Activated CD8-positive, alpha-beta memory T cell treated with anti-CD3 and anti-CD28 coated beads, Interleukin-2, amount 50 U/mL, for 48 hours (primary cell): ENCODE data around the gene MFSD2B.
"Not testable (repeated sequence)": the region's sequence is repeated elsewhere in the genome, so short reads cannot be mapped to it uniquely, and the experiment has no call there.

Source experiments
- DNase-seq: peaks from one replicate; pipeline ENCODE4 v3.0.0-alpha.2; 2020

Gene MFSD2B, protein sequence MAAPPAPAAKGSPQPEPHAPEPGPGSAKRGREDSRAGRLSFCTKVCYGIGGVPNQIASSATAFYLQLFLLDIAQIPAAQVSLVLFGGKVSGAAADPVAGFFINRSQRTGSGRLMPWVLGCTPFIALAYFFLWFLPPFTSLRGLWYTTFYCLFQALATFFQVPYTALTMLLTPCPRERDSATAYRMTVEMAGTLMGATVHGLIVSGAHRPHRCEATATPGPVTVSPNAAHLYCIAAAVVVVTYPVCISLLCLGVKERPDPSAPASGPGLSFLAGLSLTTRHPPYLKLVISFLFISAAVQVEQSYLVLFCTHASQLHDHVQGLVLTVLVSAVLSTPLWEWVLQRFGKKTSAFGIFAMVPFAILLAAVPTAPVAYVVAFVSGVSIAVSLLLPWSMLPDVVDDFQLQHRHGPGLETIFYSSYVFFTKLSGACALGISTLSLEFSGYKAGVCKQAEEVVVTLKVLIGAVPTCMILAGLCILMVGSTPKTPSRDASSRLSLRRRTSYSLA

DNA sequence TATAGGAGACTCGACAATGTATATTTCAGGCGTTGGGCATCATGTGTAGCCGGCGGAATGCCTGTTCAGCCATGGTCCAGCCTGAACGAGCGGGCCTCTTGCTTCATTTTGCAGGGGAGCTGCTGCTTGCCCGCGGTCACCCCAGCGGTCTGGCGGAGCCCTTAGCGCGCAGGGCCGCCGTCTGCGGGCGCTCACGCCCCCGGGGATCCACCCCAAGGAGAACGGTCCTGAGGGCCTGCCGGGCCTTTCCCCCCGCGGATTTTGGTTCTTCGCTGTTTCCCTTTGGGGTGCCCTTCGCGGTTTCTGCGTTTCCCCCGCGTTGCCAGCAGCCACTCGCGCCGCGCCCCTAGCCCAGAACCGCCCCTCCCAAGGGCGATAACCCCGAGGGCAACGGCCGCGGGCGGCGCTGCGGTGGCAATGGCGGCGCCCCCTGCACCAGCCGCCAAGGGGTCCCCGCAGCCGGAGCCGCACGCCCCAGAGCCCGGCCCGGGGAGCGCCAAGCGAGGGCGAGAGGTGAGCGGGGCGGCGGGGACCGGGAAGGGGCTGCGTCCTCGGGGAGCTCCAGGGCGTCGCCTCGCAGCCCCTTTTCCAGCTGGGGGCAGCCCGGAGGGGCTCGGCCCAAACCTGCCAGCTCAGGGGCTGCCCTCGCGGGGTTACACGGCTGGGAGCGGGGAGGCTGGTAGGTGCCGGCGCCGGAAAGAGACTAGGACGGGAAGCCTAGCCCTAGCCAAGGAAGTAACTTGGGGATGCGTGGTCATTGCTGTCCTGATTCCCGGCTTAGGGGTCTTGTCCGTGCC lies at the start of gene MFSD2B:
MFSD2B (plus strand) TSS at position 406 of the 797 bp plus-strand sequence; CDS start at position 418, 12 bp downstream.
- no peak for DNase-seq

DNA sequence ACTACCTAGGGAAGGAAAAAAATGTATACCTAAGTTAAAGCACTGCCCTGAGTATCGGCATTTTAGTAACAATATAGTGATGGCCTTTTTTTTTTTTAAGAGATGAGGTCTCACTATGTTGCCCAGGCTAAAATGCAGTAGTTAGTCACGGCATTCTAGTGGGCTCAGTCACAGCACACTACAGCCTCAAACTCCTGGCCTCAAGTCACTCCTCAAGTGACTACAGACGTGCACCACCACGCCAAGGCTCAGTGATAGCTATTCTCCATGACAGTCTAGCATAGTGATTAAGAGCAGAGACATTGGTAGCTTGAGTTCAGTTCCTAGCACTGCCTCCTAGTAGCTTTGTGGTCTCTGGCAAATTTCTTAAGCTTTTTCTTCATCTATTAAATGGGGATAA lies 42.0 kb upstream of the MFSD2B start:
- DNase-seq = no peak

- no peak for DNase-seq
Measured at GRCh38 chr2:23976883-23977282, 33.0 kb upstream of the MFSD2B start.

DNA sequence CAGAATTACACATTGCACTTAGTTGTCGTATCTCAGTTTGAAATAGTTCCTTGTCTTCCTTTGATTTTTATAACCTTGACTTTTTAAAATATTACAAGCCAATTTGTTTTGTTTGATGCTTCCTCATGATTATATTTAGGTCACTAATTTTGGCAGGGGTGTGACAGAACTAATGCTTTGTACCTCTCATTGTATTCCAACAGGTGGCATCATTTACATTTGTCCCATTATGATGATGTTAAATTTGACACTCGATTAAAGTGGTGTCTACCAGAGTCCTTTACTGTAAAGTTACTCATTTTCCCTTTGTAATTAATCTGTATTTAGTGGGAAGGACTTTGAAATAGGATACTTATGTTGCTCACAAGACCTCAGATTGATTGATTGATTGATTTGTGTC lies 21.5 kb upstream of the MFSD2B start:
- DNase-seq = no peak

- no peak for DNase-seq
Measured at GRCh38 chr2:23992931-23993330, 17.0 kb upstream of the MFSD2B start.

DNA sequence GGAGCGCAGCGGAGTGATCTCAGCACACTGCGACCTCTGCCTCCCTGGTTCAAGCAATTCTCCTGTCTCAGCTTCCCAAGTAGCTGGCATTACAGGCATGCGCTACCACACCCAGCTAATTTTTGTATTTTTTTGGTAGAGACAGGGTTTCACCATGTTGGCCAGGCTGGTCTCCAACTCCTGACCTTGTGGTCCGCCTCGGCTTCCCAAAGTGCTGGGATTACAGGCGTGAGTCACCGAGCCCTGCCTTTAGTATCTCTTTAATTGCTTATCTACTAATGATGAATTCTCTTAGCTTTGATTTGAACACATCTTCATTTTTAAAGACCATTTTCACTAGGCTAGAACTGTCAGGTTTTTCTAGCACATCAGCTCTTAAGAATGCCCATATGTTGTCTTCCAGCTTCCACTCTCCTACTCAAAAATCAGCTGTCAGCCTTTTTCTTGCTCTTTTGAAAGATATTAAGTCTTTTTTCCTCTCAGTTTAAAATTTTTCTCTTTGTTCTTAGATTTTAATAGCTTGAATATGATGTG lies 16.1 kb upstream of the MFSD2B start:
- DNase-seq = no peak

- no peak for DNase-seq
Measured at GRCh38 chr2:23994567-23994966, 15.3 kb upstream of the MFSD2B start.

DNA sequence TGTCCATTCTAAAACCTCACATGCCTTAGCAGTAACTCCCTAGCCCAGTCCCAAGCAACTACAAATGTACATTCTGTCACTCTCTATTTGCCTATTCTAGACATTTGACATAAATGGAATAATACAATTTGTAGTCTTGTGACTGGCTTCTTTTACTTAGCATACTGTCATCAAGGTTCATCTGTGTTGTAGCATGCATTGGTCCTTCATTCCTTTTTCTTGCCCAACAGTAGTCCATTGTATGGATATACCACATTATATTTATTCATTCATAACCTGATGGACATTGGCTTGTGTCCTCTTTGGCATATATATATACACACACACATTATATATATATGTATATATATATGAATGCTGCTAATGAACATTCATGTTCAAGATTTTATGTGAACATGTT lies 2.2 kb upstream of the MFSD2B start:
- DNase-seq = no peak

- no peak for DNase-seq
Measured at GRCh38 chr2:24008672-24009366, 1.1 kb upstream of the MFSD2B start.

- no peak for DNase-seq
Measured at GRCh38 chr2:24009367-24009679, 562 bp upstream of the MFSD2B start.

DNA sequence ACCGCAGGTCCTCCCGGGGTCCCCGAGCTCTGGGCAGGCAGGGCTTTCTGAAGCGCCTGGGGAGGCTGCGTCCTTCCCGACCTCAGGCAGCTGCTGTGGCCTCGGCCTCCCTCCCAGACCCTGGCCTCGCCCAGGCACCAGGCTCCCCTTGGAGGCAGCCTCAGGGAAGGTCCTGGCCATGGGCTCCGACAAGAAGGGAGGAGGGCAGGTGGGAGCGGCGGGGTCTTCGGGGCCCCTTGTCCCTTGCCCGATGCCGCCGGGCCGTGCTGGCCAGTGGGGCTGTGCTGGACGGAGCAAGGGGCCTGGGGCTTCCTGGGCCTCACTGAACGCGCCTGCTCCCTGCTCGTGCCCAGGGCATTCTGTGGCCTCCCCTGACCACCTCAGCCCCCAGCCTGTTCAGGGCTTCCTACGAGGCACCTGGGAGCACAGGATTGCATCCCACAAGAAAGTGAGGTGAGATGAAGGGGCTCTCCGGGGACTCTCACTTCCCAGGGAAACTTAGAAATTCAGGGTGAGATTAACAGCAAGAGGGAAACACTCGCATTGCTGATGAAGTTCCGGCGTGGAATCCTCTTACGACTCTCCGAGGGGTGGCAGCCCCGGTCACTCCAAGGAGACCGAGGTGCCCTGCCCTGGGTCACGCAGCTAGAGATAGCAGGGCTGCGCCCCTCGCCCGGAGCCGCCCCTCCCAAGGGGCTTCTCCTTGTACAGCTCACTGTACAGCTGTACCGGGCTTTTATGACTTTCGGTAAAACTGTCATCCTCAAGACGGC lies 778 bp downstream of the MFSD2B start:
- DNase-seq = no peak

- no peak for DNase-seq
Measured at GRCh38 chr2:24011250-24012104, 1.6 kb downstream of the MFSD2B start.

DNA sequence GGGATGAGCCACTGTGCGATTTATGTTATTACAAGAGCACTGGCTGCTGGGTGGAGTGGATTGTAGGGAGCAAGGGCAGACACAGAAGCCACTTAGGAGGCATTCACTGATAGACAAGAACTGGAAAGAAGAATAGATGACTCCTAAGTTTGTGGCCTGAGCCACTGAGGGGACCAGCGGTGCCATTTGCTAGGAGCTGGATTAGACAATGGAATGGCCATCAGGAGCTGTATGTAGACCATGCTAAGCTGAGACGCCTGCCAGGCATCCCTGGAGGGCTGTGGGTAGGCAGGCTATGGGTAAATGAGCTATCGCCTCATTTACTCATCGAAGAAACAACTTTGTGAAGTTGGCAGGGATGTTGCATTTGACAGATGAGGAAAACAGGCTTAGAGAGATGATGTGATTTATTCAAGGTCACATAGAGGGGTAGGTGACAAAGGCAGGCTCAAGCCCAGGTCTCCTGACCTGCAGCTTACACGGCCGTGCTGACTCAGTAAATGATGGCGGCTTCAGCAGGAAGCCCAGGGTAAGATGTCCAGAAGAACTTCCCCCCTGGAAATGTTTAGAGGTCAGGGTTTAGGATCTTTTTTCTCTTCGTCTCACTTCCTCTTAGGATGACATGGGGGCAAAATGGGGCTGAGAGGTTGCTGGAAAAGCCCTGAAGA lies 2.8 kb downstream of the MFSD2B start:
- DNase-seq = no peak

DNA sequence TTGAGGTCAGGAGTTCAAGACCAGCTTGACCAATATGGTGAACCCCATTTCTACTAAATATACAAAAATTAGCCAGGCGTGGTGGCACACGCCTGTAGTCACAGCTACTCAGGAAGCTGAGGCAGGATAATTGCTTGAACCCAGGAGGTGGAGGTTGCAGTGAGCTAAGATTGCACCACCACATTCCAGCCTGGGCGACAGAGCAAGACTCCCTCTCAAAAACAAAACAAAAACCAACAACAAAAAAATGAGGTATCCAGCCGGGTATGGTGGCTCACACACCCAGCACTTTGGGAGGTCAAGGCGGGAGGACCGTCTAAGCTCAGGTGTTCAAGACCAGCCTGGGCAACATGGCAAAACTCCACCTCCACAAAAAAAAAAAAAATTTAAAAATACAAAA lies 5.0 kb downstream of the MFSD2B start:
- DNase-seq = not testable (repeated sequence)

GRCh38 chr2:24015562-24016375 lies 5.9 kb downstream of the MFSD2B start:
- DNase-seq = no peak

DNA sequence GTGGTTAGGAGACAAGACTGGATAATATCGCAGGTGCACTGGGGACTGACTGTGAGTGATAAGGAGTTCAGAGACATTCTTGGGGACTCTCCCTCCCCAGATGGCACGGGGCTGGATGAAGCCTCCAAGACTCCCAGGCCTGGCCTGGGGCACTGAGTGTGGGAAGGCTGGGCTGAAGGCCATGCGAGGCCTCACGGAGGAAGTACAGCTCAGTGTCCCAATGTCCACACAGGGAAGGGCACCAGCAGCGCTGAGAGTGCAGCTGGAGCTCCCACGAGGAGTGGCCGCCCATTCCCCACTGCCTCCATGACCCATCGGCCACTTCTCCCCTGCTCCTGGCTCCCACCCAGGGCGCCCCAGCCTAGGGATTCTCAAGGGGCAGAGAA lies 6.5 kb downstream of the MFSD2B start:
- no peak for DNase-seq

DNA sequence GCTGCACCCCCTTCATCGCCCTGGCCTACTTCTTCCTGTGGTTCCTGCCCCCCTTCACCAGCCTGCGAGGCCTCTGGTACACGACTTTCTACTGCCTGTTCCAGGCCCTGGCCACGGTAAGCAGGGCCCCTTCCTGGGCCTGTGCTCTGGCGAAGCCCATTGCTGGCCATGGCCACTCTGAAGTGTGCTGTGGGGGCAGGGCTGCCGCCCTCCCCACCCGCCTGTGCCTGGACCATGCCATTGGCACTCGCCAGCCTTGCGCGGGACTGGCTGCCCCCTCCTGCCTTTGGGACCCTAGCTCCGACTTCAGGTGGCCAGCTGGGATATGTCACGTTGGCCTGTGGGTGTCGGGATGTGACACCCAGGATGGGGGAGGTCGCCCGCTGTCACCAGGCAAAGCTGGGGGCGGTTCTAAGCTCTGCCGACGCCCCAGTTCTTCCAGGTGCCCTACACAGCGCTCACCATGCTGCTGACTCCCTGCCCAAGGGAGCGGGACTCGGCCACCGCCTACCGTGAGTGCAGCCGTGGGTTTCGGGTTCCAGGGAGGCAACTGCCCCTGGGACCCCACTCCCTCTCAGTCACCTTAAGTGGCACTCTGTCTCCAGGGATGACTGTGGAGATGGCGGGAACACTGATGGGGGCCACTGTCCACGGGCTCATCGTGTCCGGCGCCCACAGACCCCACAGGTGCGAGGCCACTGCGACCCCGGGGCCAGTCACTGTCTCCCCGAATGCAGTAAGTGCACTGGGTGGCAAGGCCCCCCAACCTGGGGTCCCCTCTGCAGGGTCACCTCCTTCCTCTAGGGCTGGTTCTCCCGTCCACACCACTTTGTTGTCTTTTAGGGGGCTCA lies 7.2 kb downstream of the MFSD2B start:
- DNase-seq = no peak

- no peak for DNase-seq
Measured at GRCh38 chr2:24017711-24018110, 7.8 kb downstream of the MFSD2B start.

GRCh38 chr2:24018241-24018640 lies 8.4 kb downstream of the MFSD2B start:
- DNase-seq = peak; percentile 42
